Inflammatory macrophage treated with lipopolysaccharide for 4 hours (primary cell): ENCODE measurements around the gene DMTF1.
"Not testable (repeated sequence)": the region's sequence is repeated elsewhere in the genome, so short reads cannot be mapped to it uniquely, and the experiment has no call there.

Experiments used
- DNase-seq: peaks from one replicate; pipeline ENCODE4 v3.0.0-alpha.2; 2020

The DMTF1 gene

GRCh38 chr7:87152112-87152896 is at the start of gene DMTF1:
Gene DMTF1, plus strand, starts transcription at chr7:87152453. Its CDS starts 12,489 bp downstream, at chr7:87164942.
- peak; percentile 94 for DNase-seq

DNA sequence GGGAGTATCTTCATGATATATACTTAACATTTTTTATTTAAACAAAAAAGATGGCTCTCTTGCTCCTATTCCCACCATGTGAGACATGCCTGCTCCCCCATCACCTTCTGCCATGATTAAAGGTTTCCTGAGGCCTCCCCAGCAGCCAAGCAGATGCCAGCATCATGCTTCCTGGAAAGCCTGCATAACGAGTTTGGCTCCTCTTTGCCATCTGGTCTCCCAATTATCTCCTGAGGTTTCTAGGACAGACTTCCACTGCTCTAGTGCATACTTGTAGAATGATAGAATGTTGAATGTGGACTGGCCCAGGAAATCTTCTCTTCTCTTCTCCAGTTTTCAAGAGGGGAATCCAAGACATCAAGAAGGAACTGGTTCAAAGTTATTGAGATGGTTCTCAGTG is 46.9 kb upstream of the DMTF1 start:
- DNase-seq = no peak

- no peak for DNase-seq
These were observed 45.2 kb upstream of the DMTF1 start for GRCh38 chr7:87106974-87107612.

DNA sequence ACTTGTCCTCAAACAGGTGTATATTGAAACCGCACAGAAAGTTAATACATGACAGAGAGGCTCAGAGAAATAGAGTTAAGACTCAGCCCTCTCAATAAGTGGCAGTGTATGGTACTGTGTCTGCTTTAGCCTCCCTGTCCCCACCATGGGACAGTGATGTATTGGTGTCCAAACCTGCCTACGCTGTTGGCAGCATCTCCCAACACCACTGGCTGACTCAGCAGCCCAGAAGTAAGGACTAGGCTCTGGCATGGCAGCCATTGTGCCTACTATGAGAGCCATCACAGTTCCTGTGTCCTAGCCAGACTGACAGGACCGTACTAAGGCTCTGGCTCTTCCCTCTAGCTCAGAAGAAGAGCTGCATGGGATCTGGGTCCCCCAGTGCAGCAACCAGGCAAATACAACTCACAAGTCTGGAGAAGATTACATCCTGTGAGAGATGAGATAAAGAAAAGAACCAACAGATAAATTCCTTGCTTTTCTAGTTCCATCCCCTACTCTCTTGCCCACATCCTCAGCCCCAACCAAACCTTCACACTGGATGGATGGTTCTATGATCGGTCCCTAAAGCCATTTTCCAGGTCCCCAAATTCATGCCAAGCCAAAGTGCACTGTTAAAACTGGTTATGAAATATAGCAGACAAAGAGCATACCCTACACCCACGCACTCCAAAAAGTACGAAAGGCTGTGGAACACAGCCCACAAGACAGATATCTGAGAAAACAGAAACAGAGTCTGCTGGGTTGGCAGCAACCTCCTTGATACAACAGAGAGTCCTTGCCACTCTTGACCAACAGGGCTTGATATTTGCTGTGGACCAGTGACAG is 44.1 kb upstream of the DMTF1 start:
- no peak for DNase-seq

- DNase-seq = peak; percentile 1
These were observed 41.5 kb upstream of the DMTF1 start for GRCh38 chr7:87110778-87111177.

DNA sequence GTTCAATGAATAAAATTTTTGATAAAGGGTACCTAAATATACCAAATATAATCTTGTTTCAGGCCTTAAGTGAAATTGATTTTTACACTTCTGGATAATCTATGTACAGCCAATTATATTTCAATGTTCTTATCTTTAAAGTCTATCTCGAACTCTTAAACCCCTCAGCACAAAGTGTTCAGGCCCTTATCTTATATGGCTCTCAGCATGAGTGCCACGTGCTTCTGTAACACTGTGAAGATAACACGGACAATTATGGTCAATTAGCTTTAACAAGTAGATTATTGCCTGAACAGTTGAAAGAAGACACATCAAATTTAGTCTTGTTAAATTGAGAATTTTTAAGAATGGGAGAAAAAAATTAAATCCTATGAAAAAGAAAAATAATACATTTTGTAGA is 40.4 kb upstream of the DMTF1 start:
- DNase-seq = no peak

DNA sequence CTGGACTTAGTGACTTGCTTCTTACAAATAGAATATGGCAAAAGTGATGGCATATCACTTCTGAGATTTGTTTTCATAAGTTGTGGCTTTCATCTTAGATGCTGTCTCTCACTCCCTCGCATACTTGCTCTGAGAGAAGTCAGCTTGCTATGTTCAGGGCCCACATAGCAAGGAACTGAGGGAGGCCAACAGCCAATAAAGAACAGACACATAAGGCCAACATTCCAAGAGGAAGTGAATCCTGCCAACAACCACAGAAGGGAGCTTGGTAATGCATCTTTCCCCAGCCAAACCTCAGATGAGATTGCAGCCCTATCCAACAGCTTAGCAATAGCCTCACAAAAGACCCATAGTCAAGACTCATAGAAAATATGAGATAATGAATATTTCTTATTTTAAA is 39.2 kb upstream of the DMTF1 start:
- DNase-seq = no peak

GRCh38 chr7:87113904-87114303 is 38.3 kb upstream of the DMTF1 start:
- DNase-seq = not testable (repeated sequence)

- DNase-seq = not testable (repeated sequence)
These were observed 36.5 kb upstream of the DMTF1 start for GRCh38 chr7:87115772-87116171.

GRCh38 chr7:87116315-87116714 is 35.9 kb upstream of the DMTF1 start:
- DNase-seq = no peak

- DNase-seq = no peak
These were observed 32.7 kb upstream of the DMTF1 start for GRCh38 chr7:87119581-87119980.

DNA sequence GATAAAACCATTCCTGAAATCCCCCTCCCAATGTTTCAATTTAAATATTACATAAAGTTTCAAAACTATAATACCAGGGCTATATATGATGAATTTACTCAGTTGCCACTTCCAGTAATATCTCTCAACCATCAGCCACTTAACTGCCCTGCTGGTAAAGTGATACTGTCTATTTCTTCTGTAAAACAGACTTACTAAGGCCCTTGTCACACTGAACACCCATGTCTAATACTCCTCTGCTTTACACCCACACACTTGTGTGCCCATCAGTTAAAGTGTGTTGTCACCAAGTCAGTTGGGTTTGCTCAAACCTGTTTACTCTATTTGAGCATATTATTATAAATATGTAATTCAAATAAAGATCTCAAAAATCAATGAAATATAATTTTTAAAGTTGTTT is 29.1 kb upstream of the DMTF1 start:
- no peak for DNase-seq

GRCh38 chr7:87127019-87127418 is 25.2 kb upstream of the DMTF1 start:
- DNase-seq = no peak

GRCh38 chr7:87128861-87129267 is 23.4 kb upstream of the DMTF1 start:
- no peak for DNase-seq

DNA sequence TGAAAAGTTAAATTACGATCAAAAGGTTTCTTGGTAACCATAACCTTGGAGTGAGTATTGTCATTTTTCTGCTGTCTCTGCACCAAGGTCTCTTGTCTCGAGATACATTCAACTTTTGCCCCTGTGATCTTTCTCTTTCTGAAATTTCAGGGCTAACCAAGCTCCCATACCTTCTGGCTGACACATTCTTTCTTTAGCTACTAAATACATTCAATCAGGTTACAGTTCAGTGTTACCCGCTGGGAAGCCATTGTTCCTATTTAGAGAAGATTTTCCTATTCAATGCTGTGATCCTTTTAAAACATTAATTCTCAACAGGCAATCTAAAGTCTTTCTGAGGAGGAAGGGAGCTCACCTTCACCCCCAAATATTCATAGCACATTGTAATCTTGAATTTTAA is 22.9 kb upstream of the DMTF1 start:
- DNase-seq = no peak

DNA sequence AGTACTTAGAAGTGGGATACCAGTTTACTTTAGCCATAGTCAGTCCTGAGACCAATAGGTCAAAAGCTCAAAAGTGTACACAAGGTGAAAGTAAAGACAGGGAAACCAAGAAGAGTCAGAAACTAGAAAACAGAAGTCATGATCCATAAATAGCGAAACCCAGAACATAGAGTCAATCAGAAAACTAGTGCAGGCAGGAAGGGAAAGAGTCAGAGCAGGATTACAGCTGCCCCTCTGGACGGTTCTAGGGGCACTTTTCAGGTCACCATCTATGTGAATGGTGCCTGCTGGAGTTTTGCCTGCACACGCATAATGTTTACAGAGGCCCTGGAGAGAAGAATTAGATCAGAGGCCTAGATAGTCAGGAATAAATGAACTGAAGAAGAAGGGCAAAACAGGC is 22.4 kb upstream of the DMTF1 start:
- DNase-seq = no peak

GRCh38 chr7:87131771-87132170 is 20.5 kb upstream of the DMTF1 start:
- no peak for DNase-seq

DNA sequence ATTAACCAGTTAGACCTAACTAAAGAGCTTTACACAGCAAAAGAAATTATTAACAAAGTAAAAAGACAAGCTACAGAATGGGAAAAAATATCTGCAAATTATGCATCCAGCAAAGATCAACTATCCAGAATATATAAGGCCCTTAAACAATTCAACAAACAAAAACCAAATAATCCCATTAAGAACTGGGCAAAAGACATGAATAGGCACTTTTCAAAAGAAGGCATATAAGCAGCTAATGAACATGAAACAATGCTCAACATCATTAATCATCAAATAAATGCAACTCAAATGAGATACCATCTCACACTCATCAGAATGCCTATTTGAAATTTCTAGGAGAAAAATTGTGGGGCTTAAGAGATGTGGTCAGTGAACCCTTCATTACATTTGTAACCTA is 15.0 kb upstream of the DMTF1 start:
- no peak for DNase-seq

DNA sequence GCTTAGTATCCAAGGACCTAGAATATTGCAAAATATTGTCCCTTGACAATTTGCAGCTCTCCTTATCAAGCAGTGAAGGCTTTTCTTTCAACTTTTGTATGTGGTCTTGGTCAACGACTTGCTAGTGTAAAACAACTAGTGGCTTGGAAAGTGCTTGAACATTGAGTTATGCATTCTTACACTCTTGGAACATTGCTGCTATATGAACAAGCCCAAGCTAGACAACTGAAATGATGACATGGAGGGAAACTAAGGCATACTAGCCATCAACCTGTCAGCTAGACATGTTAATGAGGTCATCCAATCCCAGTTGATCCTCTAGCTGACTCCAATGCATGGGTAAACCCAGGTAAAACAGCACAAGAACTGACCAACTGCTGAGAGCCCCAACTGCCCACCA is 12.7 kb upstream of the DMTF1 start:
- DNase-seq = no peak

DNA sequence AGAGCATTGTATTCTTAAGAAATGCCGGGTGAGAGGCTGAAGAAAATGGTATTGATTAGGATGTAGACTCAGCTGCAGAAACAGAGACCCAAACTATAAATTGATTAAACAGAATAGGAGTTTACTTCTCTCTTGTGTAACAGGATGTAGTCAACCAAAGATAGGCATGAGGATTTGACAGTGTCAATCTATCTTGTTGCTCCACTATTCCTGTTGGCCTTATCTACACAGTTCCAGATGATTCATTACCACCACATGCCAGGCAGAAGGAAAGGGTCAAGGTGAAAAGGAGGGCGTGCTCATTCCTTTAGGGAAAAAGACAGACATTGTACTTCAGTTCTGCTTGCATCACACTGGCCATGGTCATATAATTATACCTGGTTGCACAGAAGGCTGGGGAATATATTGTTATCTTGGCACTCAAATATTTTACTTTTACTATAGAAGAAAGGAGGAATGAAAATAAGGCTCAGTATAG is 11.9 kb upstream of the DMTF1 start:
- DNase-seq = no peak

DNA sequence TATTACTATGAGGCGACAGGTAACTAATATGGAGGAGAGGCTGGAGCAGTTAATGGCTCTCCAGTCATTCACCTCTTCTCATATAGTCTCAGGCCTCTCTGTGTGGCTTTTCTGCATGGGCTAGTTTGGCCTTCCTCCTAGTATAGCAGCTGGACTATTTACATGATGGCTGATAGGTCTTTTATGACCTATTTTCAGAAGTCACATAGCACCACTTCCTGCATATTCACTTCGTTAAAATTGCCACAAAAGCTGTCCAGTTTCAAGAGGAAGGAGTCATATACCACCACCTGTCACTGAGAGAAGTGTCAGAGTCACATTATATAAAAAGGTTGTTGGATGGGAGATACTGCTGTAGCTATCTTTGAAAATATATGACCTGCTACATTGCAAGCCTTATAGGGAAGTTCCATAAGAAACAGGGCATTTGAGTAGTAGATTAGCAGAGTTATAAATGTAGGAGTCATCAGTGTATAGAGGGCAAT is 8.0 kb upstream of the DMTF1 start:
- DNase-seq = no peak

DNA sequence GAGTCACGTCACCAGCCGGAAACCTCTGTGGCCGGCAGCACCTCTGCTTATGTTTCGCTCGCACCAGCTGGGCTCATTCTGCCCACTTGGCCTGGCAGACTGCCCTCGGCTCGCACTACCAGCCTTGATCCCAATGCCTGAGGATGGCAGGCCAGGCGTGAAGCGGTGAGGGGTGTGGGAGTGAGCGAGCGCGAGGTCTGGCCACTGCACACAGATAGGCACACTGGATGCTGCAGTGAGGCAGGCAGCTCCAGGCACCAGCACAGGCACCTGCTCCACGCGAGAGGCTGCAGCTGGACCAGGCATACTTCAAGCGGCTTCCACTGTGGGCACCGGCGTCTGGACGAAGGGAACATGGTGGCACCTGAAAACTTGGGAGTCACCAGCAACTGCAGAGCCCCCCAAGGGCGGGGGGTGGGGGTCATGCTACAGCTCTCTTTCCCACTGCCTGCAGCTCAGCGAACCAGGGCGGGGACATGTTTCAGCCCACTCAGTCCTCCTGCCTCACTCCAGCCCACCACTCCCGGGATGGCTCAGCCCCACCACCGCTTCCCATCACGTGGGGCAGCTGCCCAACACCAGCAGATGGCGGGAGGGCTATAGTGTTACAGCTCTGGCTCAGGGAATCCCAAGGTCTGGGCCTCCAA is 5.4 kb upstream of the DMTF1 start:
- no peak for DNase-seq

DNA sequence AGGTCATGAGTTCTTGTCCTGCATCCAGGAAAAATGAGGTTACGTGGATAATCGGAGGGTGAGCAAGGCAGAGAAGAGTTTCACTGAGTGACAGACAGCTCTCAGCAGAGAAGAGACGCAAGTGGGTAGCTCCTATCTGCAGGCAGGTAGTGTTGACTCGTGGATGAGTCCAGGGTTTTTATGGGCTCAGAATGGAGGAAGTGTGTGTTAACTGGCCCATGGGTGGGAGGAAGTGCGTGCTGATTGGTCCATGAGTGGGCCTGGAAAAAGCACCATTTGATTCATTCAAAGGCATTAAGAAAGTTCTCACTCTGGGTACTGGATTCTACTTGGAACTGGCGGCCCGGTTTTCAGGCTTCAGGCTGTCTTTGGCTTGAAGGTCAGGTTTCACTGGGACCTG is 4.8 kb upstream of the DMTF1 start:
- DNase-seq = no peak
